Urinary bladder (tissue), 4 donors: Measurements from ENCODE around the gene NSG2. TPM values are rescaled to one million over a fixed set of nuclear protein-coding genes. Genes with fewer than 3 reads are reported as not detected.

ENCODE experiments used
- DNase-seq: peaks from one replicate; pipeline ENCODE4 v3.0.0-alpha.2; 2015; ENCODE audit errors: extremely low spot score
- H3K27ac ChIP-seq: one replicate; pipeline ENCODE4 v1.5.1; 2013; ENCODE audit warnings: low read depth, mild to moderate bottlenecking, moderate library complexity
- H3K36me3 ChIP-seq: one replicate; pipeline ENCODE4 v1.6.1; 2013; ENCODE audit warnings: mild to moderate bottlenecking, moderate library complexity; ENCODE audit not compliant: insufficient read depth
- H3K4me1 ChIP-seq: one replicate; pipeline ENCODE4 v1.6.1; 2013; ENCODE audit warnings: mild to moderate bottlenecking, moderate library complexity; ENCODE audit not compliant: insufficient read depth
- H3K4me3 ChIP-seq: one replicate; pipeline ENCODE4 v1.5.1; 2013; ENCODE audit warnings: low read depth, low read length
- WGBS: extraction: QIAGEN DNeasy Blood & Tissue Kit; methylation state at CpG from one replicate; pipeline ENCODE4 v1.1.7; 2013; 5-methylcytosine and 5-hydroxymethylcytosine counted together
- polyA plus RNA-seq: library from polyadenylated mRNA; stranded (reverse); fragments of 200-250 nt; gene quantifications from one replicate; pipeline ENCODE4 v1.2.3, GENCODE V29; 2013
- total RNA-seq: library from RNA; depleted of rRNA; stranded (reverse); fragments of >200 nt; gene quantifications from one replicate; pipeline ENCODE4 v1.2.3, GENCODE V29; 2014
- donor health status: healthy with polysubstance abuse.
- donor health status: healthy.

The NSG2 gene
- total and polyA plus RNA-seq, 2 donors: 2.6 to 9.6 TPM

GRCh38 chr5:174046558-174046957 lies 1.1 kb downstream of the NSG2 start:
- no peak for DNase-seq
- Histone ChIP-seq H3K27ac (no peak overlapping the region), H3K4me3 (no peak overlapping the region), H3K4me1 (no peaks in the 10 kb centered on the region), H3K36me3 (no peaks in the 10 kb centered on the region)
- 57% methylated on average over 5 of the region's 5 CpGs for WGBS

- Histone ChIP-seq H3K27ac (no peak overlapping the region), H3K4me1 (no peaks in the 10 kb centered on the region), H3K4me3 (no peak overlapping the region), H3K36me3 (no peaks in the 10 kb centered on the region)
- DNase-seq: no peak
- 75% methylated on average over 4 of the region's 4 CpGs for WGBS
These were observed 2.1 kb downstream of the NSG2 start for GRCh38 chr5:174047472-174048099.

GRCh38 chr5:174052636-174053035 lies 7.1 kb downstream of the NSG2 start:
- Histone ChIP-seq H3K4me1 (no peaks in the 10 kb centered on the region), H3K27ac (no peak overlapping the region), H3K4me3 (no peak overlapping the region), H3K36me3 (no peaks in the 10 kb centered on the region)
- DNase-seq: no peak
- WGBS: 80% methylated on average over 5 of the region's 5 CpGs

- Histone ChIP-seq H3K36me3 (no peaks in the 10 kb centered on the region), H3K4me1 (no peaks in the 10 kb centered on the region), H3K27ac (no peak overlapping the region), H3K4me3 (no peak overlapping the region)
- 83% methylated on average over 3 of the region's 3 CpGs for WGBS
- DNase-seq: no peak
These were observed 8.4 kb downstream of the NSG2 start for GRCh38 chr5:174053905-174054304.

GRCh38 chr5:174056064-174056847 lies 10.8 kb downstream of the NSG2 start:
- no peak for DNase-seq
- Histone ChIP-seq H3K4me1 (no peaks in the 10 kb centered on the region), H3K36me3 (no peaks in the 10 kb centered on the region), H3K27ac (no peak overlapping the region), H3K4me3 (no peak overlapping the region)
- WGBS: 68% methylated on average over 4 of the region's 4 CpGs

- Histone ChIP-seq H3K4me1 (no peaks in the 10 kb centered on the region), H3K4me3 (no peak overlapping the region), H3K36me3 (no peaks in the 10 kb centered on the region), H3K27ac (no peak overlapping the region)
- WGBS: 52% methylated on average over 6 of the region's 6 CpGs
- DNase-seq: no peak
These were observed 11.7 kb downstream of the NSG2 start for GRCh38 chr5:174057206-174057605.

- Histone ChIP-seq H3K4me3 (no peak overlapping the region), H3K4me1 (no peaks in the 10 kb centered on the region), H3K36me3 (no peaks in the 10 kb centered on the region), H3K27ac (no peak overlapping the region)
- DNase-seq: no peak
- WGBS: 78% methylated on average over 2 of the region's 2 CpGs
These were observed 13.1 kb downstream of the NSG2 start for GRCh38 chr5:174058433-174059122.

GRCh38 chr5:174059247-174059646 lies 13.7 kb downstream of the NSG2 start:
- H3K4me1 ChIP-seq: no peaks in the 10 kb centered on the region
- no peak overlapping the region for H3K27ac ChIP-seq
- H3K36me3 ChIP-seq: no peaks in the 10 kb centered on the region
- no peak for DNase-seq
- no peak overlapping the region for H3K4me3 ChIP-seq
- WGBS: 97% methylated on average over 1 of the region's 1 CpG

GRCh38 chr5:174063082-174063756 lies 17.7 kb downstream of the NSG2 start:
- H3K36me3 ChIP-seq: no peaks in the 10 kb centered on the region
- H3K4me3 ChIP-seq: no peak overlapping the region
- no peak overlapping the region for H3K27ac ChIP-seq
- DNase-seq: no peak
- no peaks in the 10 kb centered on the region for H3K4me1 ChIP-seq

GRCh38 chr5:174064171-174064570 lies 18.7 kb downstream of the NSG2 start:
- Histone ChIP-seq H3K36me3 (no peaks in the 10 kb centered on the region), H3K4me1 (no peaks in the 10 kb centered on the region), H3K4me3 (no peak overlapping the region), H3K27ac (no peak overlapping the region)
- no peak for DNase-seq
- WGBS: 61% methylated on average over 8 of the region's 8 CpGs

- Histone ChIP-seq H3K4me3 (no peak overlapping the region), H3K27ac (no peak overlapping the region), H3K4me1 (no peaks in the 10 kb centered on the region), H3K36me3 (no peaks in the 10 kb centered on the region)
- no peak for DNase-seq
- WGBS: 44% methylated on average over 8 of the region's 8 CpGs
These were observed 20.2 kb downstream of the NSG2 start for GRCh38 chr5:174065528-174066197.

GRCh38 chr5:174067499-174067898 lies 22.0 kb downstream of the NSG2 start:
- H3K36me3 ChIP-seq: no peaks in the 10 kb centered on the region
- DNase-seq: no peak
- no peak overlapping the region for H3K27ac ChIP-seq
- H3K4me1 ChIP-seq: no peaks in the 10 kb centered on the region
- 86% methylated on average over 1 of the region's 1 CpG for WGBS
- H3K4me3 ChIP-seq: no peak overlapping the region

GRCh38 chr5:174071484-174071883 lies 26.0 kb downstream of the NSG2 start:
- H3K4me3 ChIP-seq: no peak overlapping the region
- WGBS: 90% methylated on average over 8 of the region's 8 CpGs

More at GRCh38 chr5:174071484-174071883, 26.0 kb downstream of the NSG2 start:
- Histone ChIP-seq H3K36me3 (no peaks in the 10 kb centered on the region), H3K4me1 (no peaks in the 10 kb centered on the region), H3K27ac (no peak overlapping the region)
- no peak for DNase-seq
